HG02840 (cell line): ENCODE results near the gene HNF4A.

Experiments used
- ATAC-seq: cut with Tn5 transposase; IDR thresholded peaks from one replicate; pipeline ENCODE4 v1.9.1; 2021; ENCODE audit warnings: mild to moderate bottlenecking, moderate library complexity, moderate number of reproducible peaks; ENCODE audit not compliant: unreplicated experiment, low FRiP score

HNF4A gene

GRCh38 chr20:44435630-44436335, 80.3 kb downstream of the HNF4A start:
- no peak for ATAC-seq

DNA sequence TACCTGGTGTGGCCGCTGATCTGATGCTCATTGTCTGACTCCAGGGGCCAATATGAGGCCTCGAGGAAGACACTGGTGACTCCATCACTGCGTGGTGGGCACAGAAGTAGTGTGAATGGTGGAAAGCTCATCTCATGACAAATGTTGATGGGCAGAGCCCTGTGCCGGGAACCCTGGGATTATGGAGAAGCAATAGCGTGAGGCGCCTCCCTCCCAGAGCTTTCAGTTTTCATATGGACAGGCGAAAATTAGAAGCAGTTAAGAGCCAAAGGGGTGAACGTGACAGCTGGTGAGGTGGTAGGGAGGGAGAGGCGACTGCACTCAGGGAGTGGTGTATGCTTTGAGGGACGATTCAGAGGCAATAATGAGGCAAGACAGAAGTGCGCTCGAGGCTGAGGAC, 80.9 kb downstream of the HNF4A start:
- ATAC-seq, result no peak

DNA sequence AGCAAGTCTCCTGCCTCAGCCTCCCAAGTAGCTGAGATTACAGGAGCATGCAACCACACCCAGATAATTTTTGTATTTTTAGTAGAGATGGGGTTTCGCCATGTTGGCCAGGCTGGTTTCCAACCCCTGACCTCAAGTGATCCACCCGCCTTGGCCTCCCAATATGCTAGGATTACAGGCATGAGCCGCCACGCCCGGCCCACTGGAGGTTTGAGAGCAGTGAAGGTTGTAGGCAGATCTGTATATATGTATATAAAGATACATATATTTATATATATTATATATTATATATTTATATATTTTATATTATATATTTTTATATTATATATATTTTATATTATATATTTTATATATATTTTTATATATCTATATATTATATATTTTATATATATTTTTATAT, 82.0 kb downstream of the HNF4A start:
- no peak for ATAC-seq

DNA sequence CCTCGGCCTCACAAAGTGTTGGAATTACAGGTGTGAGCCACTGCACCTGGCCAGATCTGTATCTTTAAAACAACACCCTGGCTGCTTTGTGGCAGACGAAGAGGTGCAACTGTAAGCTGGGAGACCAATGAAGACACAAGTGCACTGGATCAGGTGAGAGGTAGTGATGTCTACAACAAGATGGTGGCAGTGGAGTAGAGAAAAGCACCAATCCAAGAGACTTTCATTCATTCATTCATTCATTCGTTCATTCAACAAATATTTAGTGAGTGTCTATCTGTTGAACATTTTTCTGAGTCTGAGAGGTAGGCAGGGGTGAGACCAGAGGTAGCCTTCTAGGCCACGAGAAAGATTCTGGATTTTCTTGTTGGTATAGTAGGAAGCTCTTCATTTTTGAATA, 83.3 kb downstream of the HNF4A start:
- ATAC-seq, result no peak

DNA sequence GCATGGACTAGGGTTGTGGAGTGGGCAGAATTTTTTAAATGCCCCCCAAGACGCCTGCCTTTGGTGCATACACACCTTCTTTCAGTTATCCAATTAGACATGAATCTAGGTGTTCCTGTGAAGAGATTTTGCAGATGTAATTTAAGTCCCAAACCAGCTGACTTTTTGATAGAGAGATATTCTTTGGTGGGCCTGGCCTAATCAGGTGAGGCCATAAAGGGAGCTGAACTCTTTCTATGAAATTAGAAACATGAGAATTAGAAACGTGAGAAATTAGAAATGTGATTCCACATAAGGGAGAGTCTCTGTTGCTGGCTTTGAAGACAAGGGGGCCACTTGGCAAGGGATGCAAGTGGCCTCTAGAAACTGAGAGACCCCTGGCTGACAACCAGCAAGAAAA, 83.8 kb downstream of the HNF4A start:
- ATAC-seq, result no peak

GRCh38 chr20:44442298-44443070, 87.0 kb downstream of the HNF4A start:
- ATAC-seq, result no peak

- no peak for ATAC-seq
Measured at GRCh38 chr20:44445742-44446710, 90.5 kb downstream of the HNF4A start.

- no peak for ATAC-seq
Measured at GRCh38 chr20:44447827-44448419, 92.4 kb downstream of the HNF4A start.

DNA sequence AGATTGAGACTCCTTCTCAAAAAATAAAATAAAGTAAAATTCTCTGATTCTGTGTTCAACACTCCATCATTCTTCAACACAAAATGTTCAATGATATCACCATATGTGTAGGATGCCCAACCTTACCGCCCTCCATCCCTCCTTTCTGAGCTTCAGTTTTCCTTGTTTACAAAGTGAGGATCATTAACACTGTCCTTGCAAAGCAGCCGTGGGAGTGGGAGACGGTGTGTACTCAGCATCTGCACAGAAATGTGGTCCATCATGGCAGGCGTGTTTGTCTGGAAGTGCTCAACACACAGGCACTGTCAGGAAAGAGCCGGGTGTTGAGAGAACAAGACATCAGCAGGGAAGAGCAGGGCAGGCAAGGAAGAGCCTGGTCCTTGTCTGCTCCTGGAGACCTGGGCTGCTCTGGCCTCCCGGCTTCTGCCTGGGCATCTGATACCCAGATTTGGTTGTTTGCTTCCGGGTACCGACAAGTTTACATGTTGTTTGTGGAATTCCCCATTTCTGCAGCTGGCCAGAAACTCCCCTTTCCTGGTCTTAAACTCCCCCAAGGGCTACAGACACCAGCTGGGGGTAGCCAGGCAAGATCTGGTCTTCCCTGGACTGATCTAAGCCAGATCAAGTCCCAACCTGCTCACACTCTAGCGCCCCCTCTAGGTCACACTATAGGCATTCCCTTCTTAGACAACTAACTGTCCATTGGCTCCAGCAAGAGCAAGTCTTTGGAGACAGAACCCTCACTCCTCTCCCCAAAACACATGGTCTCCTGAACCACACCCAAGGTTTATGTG, 93.5 kb downstream of the HNF4A start:
- ATAC-seq, result no peak

GRCh38 chr20:44449864-44450263, 94.4 kb downstream of the HNF4A start:
- ATAC-seq, result no peak

DNA sequence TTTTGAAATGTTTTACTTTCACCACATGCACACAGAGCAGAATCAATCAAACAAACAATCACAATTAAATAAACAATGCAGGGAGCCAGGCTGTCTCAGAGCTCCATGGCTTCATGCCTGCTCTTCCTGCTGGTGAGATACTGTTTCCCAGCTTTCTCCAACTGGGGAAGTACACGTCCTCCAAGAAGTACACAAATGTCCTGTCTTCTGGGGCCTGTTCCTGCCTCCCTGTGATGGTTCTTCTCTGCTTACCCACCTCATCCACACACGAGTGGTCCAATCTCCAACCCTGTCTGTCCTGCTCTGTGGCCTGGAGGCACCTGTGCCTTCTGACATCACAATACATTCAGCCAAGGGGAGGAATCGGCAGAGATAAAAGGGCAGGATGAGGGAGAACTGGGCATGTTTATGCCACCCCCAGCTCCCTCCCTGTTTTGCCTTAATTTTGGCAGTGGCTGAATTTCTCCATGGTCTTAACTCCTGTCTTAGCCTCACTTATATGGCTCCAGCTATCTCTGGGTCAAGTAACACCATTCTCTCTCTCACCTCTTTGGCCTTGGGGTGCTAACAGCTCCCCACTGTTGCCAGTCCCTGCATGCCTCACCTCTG, 94.9 kb downstream of the HNF4A start:
- ATAC-seq, result no peak

DNA sequence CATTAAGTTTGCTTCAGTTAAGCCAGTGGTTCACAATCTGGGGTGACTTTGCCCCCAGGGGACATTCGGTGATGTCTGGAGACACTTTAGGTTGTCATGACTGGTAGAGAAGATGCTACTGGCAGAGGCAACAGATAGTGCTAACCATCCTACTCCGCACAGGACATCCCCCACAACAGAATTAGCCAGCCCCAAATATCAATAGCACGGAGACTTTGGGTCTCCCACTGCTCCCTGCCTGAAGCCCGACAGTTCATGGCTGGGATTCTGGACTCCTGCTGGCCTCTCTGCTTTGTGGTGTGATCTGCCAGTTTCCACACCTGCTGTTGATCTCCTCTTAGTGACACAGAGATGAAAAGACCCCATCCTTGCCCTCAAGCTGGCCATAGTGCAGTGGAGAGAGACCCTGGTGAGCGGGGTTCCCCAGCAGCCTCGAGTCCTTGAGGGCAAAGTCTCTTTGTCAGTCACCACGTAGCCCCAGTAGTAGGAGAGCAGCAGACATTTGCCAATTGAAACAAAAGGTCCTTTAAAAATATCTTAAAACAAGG, 95.5 kb downstream of the HNF4A start:
- ATAC-seq, result no peak

DNA sequence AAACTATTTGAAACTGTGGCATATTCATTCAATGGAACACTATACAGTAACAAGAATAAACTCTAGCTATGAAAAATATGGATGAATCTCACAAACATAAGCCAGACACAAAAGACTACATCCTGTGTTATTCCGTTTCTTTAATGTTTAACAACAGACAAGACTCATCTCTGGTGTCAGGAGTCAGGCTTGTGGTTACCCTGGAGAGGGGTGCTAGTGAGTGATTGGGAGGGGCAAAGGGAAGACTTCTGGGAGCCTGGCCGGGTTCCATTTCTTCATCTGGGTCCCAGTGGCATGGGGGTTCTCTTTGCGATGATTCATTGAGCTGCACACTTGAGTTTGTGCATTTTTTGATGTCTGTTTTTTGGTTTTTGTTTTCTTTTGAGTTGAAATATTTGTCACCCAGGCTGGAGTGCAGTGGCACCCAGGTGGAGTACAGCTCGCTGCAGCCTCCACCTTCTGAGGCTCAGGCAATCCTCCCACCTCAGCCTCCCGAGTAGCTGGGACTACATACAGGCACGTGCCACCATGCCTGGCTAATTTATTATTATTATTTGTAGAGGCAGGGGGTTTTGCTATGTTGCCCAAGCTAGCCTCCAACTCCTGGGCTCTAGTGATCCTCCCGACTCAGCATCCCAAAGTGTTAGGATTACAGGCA, 98.9 kb downstream of the HNF4A start:
- no peak for ATAC-seq

DNA sequence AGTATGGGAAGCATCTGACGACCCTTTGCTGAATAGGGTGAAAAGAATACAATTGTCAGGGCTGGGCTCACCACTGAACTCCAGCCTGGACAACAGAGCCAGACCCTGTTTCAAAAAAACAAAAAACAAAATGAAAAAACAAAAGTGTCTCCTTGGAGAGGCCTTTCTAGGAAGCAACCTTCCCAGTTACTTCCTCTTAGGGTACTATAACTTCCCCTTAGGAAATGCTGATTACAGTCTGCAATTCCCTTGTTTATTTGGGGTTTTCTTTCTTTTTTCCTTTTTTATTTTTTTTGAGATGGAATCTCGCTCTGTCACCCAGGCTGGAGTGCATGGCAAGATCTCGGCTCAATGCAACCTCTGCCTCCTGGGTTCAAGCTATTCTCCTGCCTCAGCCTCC, 99.6 kb downstream of the HNF4A start:
- ATAC-seq, result no peak

GRCh38 chr20:44456611-44457010, 101.1 kb downstream of the HNF4A start:
- no peak for ATAC-seq

DNA sequence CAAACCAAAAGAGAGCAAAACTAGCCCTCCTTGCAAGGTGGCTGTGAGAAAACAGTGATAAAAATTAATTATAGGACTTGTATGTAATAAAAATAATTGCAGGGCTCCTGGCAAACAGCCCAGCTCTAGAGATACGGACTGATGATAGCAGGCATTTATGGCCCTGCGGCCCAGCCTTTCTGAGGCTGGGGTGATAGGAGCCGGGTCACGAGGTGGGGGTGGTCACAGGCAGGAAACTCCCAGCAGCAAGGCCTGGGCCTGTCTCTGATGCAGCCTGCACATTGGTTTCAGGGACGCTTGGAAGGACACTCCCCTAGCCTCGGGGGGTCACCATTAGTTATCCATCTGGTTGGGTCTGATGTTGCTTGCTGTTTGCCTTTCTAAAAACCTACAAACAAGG, 101.5 kb downstream of the HNF4A start:
- ATAC-seq, result no peak

- ATAC-seq, result no peak
Measured at GRCh38 chr20:44459271-44459670, 103.8 kb downstream of the HNF4A start.

GRCh38 chr20:44460795-44461141, 105.3 kb downstream of the HNF4A start:
- no peak for ATAC-seq
